Measurements from ENCODE around the gene PIPOX.

DNA sequence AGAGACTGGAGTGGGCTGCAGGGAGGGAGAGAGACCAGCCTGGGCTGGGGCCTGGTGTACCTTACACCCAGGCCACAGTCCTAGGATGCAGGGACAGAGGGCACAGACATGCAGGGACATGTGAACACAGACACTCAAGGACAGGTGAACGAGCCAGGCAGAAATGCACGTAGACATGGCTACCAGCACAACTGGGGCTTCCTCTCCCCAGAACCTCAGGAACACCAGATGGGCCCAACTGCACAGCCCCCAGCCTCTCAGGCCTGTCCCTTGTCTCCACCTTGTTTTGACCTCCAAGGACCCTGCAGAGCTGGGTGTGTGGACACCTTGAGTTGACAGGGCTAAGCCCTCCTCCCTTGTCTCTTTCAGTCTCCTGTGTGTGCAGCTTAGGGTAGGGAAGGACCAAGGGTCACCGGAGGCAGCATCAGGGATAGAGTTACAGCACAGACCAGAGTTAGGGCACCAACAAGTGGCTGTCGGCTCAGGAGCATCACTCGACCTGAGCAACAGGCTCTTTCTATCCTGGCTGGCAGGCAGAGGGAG lies 46.3 kb upstream of the PIPOX start:
- TF ChIP-seq, protein P1, sequence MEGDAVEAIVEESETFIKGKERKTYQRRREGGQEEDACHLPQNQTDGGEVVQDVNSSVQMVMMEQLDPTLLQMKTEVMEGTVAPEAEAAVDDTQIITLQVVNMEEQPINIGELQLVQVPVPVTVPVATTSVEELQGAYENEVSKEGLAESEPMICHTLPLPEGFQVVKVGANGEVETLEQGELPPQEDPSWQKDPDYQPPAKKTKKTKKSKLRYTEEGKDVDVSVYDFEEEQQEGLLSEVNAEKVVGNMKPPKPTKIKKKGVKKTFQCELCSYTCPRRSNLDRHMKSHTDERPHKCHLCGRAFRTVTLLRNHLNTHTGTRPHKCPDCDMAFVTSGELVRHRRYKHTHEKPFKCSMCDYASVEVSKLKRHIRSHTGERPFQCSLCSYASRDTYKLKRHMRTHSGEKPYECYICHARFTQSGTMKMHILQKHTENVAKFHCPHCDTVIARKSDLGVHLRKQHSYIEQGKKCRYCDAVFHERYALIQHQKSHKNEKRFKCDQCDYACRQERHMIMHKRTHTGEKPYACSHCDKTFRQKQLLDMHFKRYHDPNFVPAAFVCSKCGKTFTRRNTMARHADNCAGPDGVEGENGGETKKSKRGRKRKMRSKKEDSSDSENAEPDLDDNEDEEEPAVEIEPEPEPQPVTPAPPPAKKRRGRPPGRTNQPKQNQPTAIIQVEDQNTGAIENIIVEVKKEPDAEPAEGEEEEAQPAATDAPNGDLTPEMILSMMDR (IDR thresholded peaks at IDR 0.05) = no peak
- TF ChIP-seq POLR2A (IDR thresholded peaks at IDR 0.05) = no peak

All from right lobe of liver (tissue), 4 donors.